ENCODE results near the gene RFFL. TPM values are rescaled to one million over a fixed set of nuclear protein-coding genes. Genes with fewer than 3 reads are reported as not detected.

The RFFL gene
- total RNA-seq, 4 donors from 2014 or later, result 13.2 to 18.9 (median 18.1) TPM

DNA sequence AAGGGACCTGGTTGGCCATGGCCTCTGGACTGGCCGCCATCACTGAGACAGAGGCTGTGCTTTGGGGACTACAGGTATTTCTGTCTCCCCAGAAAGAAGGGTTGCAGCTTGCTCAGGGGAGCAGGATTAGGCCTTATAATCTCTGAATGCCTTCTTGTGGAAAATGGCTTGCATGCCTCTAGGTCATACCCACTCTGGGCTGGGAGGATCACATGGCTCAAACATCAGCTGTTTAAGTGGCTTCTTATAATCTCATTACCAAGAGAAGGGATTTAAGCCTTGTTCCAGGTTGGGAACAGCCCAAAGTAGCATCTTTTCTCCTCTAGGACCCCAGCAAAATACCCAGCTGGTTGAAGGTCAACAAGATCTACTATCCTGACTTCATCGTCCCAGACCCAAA, 64.1 kb downstream of the RFFL start:
- TF ChIP-seq, protein P1, sequence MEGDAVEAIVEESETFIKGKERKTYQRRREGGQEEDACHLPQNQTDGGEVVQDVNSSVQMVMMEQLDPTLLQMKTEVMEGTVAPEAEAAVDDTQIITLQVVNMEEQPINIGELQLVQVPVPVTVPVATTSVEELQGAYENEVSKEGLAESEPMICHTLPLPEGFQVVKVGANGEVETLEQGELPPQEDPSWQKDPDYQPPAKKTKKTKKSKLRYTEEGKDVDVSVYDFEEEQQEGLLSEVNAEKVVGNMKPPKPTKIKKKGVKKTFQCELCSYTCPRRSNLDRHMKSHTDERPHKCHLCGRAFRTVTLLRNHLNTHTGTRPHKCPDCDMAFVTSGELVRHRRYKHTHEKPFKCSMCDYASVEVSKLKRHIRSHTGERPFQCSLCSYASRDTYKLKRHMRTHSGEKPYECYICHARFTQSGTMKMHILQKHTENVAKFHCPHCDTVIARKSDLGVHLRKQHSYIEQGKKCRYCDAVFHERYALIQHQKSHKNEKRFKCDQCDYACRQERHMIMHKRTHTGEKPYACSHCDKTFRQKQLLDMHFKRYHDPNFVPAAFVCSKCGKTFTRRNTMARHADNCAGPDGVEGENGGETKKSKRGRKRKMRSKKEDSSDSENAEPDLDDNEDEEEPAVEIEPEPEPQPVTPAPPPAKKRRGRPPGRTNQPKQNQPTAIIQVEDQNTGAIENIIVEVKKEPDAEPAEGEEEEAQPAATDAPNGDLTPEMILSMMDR (IDR thresholded peaks at IDR 0.05; ENCODE audit: low read depth), result no peak

GRCh38 chr17:34998205-34998604, 65.3 kb downstream of the RFFL start:
- TF ChIP-seq, protein P1 (IDR thresholded peaks at IDR 0.05; ENCODE audit: low read depth), result no peak

DNA sequence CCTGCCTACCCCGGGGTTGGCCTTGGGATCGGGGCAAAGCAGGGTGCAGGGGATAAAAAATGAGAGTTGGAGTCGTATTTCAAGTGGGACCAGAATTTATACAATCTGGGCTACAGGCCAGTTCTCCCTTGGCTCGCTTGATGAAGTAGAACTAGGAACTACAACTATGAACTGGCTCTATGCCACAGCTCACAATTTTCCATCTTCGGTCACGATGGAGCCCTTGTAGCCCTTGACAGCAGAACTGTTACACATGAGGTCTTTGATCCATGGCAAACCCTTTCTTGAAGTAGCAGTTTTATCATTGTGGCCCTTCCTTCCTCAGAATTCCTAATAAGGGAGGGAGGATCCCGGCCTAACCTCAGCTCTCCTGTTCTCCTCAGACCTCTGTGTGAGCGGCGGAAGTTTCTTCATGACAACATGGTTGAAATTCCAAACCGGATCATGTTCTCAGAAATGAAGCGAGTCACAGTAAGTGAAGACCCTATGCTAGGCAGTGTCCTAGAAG, 66.1 kb downstream of the RFFL start:
- TF ChIP-seq, protein P1 (IDR thresholded peaks at IDR 0.05; ENCODE audit: low read depth), result no peak

DNA sequence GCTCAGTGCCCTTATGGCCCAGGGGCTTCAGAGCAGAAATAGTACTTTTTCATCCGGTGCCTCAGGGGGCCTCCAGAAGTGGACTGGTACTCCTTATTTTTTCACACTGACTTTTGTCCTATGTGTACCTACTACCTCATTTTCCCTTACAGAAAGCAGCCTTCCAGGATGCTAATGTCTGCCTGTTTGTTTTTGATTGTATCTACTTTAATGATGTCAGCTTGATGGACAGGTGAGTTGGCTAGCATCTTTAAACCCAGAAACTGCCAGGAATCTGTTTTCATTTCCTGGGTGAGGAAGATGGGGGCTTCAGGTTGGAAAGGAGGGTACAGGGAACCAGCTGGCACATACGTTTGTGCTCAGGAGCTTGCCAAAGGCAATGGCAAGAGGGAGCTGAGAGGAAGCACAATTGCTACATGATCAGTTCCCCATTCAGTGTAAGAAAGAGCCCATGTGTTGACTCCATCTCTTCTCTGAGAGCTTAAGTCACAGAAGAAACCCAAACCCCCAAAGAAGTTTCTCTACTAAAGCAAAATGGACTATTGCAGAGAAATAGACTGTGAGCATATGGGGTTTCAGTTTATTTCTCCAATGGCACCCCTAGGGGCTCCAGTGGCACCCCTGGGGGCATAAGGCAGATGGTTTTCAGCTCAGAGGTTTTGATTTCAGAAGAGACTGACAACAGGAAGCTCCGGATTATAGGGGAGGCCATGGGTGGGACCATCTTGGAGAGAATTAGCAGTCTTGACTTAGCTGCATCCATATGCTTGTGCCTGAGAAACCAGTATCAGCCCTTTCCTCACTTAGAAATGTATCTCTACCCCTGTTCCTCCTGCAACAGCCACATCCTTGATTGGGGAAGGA, 66.9 kb downstream of the RFFL start:
- TF ChIP-seq, protein P1 (IDR thresholded peaks at IDR 0.05; ENCODE audit: low read depth), result no peak

DNA sequence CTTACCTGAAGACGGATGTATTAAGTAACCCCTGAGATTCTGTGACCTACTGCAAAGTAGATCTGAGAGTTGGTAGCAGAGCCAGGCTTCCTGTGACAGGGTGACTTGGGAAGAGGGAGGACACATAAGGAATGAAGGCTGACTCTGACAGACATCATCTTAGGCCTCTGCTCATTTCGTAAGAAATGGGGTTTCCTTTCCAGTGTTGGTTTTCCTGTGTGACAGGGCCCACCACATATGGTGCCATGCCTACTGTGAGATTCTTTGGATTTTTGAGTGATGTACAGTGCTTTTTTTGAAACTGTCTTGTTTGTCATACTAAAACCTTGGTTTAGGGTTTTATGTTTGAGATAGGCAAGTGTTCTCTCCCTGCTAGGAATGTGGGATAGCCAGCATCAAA, 70.5 kb downstream of the RFFL start:
- TF ChIP-seq, protein P1 (IDR thresholded peaks at IDR 0.05; ENCODE audit: low read depth), result no peak

DNA sequence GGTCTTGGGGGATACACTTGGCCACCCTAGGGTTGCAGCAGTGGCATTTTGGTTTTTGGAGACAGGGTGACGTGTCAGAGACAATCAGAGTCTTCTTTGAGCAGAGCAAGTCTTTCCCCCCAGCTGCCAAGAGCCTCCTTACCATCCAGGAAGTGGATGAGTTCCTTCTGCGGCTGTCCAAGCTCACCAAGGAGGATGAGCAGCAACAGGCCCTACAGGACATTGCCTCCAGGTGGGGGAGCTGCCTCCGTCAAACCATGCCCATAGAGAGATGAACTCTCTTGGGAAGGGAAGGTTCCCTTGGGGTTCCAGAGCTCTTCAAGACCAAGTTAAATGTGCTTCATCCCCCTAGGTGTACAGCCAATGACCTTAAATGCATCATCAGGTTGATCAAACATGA, 71.9 kb downstream of the RFFL start:
- TF ChIP-seq, protein P1 (IDR thresholded peaks at IDR 0.05; ENCODE audit: low read depth), result no peak

DNA sequence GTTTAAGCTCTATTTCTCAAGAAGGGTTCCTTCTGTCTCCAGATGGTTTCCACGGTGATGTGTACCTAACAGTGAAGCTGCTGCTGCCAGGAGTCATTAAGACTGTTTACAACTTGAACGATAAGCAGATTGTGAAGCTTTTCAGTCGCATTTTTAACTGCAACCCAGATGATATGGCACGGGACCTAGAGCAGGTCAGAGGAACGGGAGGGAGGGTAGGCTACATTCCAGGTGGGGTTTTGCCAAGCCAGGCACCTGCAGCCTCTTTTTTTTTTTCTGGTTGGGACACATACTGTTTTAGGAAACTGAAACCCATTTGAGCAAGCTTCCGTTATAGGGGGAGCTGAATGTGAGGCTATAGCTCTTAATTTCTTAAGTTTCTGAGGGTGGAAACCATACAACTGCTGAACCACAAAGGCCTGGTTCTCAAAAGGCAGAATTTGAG, 72.6 kb downstream of the RFFL start:
- TF ChIP-seq, protein P1 (IDR thresholded peaks at IDR 0.05; ENCODE audit: low read depth), result no peak

Measured in subcutaneous adipose tissue (tissue), 4 donors.